HG02852 (cell line): ENCODE results near the gene TRMT112.
"Not testable (repeated sequence)": the region's sequence is repeated elsewhere in the genome, so short reads cannot be mapped to it uniquely, and the experiment has no call there.

ENCODE experiments used
- ATAC-seq: cut with Tn5 transposase; IDR thresholded peaks from one replicate; pipeline ENCODE4 v1.9.1; 2021; ENCODE audit warnings: mild to moderate bottlenecking, moderate library complexity; ENCODE audit not compliant: unreplicated experiment

TRMT112 gene

DNA sequence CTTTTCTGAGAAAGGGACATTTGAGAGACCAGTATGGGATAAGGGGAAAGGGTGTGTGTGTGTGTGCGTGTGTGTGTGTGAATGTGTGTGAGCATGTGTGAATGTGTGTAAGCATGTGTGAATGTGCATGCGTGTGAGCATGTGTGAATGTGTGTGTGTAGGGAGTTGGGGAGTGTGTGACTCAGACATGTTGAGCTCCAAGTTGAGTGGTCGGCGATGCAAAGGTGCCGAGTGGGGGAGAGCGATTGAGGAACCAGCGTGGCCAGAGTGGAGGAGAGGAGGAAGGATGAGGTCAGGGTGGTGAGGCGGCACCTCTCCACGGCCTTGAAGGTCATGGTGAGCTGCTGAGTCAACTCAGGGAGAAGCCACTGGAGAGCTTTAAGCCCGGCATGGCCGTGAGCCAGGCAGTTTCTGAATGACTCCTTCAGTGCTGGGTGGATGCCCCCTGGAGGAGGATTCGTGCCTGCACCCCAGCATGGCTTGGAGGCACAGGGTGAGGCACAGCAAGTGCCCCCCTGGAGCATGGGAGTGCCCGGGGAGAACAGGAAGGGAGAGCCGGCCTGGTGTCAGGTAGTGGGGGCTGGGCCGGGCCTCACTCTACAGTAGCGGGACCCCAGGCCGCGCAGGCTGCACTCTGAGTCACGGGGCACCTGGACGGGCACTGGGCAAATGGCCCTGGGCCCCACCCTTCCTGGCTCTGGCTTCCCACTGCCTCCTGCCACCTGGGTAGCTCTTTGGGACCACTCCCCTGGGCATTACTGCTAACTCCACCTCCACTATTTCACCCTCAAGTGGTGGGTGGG lies 14.4 kb upstream of the TRMT112 start:
- ATAC-seq: no peak

DNA sequence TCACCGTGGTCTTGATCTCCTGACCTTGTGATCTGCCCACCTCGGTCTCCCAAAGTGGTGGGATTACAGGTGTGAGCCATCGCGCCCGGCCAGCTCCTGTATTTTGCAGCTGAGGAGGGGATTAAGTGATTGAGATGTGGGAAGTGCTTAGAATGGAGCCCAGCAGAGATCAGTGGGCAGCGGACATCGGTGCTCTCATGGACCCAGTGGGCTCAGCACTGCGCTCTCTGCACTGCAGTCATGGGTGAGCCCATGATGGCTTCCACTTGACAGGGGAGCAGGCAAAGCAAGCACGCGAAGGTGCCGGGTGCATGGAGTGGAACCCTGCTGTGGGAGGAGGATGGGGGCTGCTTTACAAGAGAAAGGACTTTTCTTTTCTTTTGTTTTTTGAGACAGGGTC lies 13.5 kb upstream of the TRMT112 start:
- ATAC-seq: no peak

DNA sequence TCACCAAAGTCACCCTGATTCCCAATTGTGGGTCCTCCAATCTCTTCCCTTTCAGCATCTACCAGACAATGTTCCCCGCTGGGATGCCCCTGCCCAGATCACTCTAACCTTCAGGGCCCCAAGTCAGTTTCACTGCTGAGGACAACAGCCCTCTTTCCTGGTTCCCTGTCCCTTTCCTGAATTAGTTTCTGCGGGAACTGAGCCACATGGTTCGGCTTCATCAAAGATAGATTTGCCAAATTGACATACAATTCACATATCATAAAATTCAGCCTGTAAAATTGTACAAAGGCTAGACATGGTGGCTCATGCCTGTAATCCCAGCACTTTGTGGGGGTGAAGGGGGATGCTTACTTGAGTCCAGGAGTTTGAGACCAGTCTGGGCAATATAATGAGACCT lies 10.6 kb upstream of the TRMT112 start:
- ATAC-seq: no peak

DNA sequence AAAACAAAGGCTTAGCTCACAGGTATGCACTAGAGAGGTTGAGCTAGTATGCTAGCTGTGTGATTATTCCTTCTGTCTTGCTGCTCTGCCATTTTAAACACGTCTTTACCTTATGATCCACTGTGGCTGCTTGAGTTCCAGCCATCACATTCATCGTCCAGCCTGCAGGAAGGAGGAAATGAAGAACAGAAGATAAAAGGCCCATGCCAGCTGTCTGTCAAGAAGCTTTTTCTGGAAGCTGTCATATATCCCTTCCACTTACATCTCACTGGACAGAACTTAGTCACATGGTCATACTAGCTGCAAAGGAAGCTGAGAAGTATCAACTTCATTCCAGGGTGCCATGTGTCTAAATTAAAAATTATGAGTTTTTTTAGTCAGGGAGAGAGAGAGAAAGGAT lies 10.0 kb upstream of the TRMT112 start:
- ATAC-seq: no peak

DNA sequence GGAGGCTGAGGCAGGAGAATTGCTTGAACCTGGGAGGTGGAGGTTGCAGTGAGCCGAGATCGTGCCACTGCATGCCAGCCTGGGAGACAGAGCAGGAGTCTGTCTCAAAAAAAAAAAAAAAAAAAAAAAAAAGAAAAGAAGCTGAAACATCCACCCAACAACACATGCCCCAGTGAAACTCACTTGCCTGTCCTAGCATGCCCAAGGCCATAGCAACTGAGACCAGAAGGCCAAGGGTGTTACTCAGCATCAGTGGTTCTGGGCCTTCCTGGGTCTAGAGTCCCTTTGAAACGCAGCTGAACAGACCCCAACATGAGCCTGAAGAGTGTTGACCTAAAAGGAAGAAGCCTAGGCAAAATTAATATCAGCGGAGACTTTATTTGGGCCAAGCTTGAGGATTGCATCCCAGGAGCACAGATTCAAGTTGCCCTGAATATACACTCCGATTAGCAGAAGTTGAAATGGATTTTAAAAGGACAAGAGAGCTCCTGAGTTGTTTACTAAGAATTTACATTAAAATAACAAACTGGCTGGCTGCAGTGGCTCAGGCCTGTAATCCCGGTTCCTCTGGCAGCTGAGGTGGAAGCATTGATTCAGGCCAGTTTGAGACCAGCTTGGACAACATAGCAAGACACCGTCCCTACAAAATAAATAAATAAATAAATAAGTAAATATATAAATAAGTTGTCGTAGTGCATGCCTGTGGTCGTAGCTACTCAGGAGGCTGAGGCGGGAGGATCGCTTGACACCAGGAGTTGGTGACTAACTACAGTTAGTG lies 7.5 kb upstream of the TRMT112 start:
- ATAC-seq: no peak

DNA sequence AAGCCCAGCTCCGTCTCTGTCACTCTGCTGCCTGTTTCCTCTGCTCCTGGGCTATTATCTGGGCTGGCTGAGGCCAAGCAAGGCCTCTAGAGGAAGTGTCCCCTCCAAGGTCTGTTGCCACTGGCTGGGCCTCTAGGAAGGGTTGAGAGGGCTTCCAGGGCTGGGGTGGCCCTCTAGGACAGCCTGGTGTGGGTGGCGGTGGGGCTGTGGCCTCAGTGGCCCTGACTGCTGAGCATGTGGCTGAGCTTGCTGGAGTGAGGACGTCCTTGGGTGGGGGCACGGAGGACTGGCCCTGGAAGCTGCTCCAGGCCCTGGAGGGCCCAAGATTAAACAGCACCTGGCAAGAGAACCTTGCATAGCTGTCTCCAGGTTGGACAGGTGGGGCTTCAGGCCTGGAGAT lies 6.6 kb upstream of the TRMT112 start:
- ATAC-seq: not testable (repeated sequence)

DNA sequence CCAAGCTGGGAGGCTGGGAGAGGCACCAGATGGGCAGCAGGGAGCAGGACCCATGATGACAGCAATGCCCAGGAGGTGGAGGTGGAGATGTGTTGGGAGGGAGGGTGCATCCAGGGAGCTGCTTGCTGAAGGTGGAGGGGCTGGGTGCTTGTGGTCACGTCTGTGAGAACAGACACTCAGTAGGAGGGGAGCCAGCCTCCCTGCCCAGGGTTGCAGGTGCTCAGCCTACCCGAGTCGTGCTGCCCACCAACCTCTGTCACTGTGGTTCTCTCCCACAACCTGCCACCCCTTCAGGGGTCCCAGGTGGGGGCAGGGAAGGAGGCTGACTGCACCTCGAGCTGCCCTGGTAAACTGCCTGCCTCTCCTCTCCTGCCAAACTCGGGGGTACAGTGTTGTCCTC lies 6.0 kb upstream of the TRMT112 start:
- ATAC-seq: no peak

DNA sequence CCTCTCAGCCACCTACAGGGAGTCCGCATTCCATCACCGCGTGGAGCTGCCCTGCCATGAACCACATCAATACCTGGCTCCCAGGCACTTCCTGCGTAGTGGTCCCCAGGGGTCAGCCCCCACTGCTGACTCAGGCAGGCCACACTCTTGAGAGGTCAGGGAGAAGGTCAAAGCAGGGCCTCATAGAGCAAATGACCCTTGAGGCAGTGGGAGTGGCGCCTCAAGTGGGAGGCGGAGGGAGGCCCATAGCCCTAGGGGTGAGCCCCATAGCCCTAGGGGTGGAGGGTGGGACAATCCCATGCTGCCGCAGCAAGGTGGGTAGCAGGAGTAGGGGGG lies 5.5 kb upstream of the TRMT112 start:
- no peak for ATAC-seq

DNA sequence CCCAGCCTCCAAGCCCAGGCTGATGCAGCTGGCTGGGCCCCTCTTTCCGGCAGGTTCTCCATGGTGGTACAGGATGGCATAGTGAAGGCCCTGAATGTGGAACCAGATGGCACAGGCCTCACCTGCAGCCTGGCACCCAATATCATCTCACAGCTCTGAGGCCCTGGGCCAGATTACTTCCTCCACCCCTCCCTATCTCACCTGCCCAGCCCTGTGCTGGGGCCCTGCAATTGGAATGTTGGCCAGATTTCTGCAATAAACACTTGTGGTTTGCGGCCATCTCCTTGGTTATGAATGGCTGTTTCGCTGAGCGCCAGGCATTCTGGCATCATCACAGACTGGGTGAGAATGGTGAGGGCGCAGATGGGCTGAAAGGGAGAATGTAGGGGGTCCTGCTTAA lies 4.2 kb upstream of the TRMT112 start:
- ATAC-seq: no peak

DNA sequence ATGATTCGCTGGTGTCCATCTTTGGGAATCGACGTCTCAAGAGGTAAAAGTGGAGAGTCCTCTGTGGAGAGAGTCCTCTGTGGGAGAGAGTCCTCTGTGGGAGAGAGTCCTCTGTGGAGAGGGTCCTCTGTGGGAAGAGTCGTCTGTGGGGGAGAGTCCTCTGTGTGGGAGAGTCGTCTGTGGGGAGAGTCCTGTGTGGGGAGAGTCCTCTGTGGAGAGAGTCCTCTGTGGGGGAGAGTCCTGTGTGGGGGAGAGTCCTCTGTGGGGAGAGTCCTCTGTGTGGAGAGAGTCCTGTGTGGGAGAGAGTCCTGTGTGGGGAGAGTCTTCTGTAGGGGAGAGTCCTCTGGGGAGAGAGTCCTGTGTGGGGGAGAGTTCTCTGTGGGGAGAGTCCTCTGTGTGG lies 3.7 kb upstream of the TRMT112 start:
- ATAC-seq: no peak

DNA sequence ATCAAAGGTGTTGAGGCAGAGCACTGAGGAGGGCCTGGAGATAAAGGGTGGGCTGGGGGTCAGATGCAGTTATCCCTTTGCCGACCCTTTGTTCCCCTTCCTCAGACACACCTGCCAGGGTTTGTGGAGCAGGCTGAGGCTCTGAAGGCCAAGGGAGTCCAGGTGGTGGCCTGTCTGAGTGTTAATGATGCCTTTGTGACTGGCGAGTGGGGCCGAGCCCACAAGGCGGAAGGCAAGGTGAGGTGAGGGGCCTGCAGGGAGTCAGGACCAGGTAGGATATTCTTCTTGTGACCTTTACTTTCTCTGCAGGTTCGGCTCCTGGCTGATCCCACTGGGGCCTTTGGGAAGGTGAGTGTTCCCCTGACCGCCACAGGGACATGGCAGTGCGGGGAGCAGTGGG lies 3.2 kb upstream of the TRMT112 start:
- ATAC-seq: no peak

DNA sequence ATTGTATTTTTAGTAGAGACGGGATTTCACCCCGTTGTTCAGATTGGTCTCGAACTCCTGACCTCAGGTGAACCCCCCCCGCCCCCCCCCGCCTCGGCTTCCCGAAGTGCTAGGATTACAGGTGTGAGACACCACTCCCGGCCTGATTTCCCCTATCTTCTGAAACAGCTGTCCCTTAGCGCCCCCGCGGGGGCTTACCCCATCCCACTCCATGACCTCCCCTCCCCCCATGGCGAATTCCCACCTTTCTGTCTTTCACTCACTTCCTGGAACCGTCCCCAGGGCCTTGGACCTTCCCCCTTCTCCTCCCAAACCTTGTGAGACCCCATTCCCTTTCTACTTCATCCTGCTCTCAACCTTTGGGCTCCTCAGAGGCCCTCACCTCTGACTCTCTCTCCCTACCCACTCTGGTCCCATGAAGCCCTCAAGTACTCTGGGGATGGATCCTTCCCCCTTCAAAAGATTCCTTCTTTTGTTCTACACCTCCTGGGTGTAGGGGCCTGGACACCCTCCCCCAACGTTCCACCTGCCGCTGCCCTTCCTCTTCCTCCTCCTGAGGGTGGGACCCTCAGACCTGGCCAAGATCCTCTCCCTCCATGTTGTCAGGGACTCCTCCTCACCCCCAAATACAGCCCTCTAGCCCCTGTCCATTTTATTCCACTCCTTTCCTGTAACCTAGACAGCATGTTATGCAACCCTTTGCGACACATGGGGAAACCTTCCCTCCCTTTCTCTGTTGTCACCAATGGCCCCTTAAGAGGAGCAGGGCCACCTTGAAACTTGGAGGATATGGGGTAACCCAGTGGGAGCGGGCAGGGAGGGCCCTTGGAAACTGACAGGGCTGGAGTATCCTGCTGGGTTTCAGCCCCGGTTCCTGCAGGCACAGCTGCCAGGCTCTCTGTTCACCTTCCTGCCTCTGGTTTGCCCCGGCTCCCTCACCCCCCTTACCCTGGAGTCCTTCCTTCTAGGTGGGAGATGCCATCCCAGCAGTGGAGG lies 1.7 kb upstream of the TRMT112 start:
- no peak for ATAC-seq

DNA sequence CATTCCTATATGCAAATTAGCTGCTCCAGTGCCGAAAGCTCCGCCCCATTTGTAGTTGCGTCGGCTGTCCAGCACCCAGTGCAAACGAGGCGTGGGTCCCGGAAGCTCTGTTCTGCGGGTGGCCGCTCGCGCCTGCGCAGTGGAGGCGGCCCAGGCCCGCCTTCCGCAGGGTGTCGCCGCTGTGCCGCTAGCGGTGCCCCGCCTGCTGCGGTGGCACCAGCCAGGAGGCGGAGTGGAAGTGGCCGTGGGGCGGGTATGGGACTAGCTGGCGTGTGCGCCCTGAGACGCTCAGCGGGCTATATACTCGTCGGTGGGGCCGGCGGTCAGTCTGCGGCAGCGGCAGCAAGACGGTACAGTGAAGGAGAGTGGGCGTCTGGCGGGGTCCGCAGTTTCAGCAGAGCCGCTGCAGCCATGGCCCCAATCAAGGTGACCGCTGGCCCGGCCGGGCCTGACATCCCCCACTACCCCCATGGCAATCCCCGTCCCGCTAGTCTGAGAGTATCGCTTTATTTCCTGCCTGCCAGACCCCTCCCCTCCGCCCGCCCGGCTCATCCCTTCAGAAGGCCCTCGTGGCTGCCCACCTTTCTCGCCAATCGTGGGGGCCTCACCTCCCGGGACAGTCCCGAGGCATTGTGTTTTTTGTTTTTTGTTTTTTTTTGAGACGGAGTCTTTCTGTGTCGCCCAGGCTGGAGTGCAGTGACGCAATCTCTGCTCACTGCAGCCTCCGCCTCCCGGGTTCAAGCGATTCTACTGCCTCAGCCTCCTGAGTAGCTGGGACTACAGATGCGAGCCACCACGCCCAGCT lies 804 bp upstream of the TRMT112 start, which contains the start of gene PRDX5:
Gene PRDX5, plus strand, starts transcription at position 161 of the 805 bp plus-strand sequence. Its CDS starts 95 bp downstream, at position 256.
- peak; percentile 74 for ATAC-seq

DNA sequence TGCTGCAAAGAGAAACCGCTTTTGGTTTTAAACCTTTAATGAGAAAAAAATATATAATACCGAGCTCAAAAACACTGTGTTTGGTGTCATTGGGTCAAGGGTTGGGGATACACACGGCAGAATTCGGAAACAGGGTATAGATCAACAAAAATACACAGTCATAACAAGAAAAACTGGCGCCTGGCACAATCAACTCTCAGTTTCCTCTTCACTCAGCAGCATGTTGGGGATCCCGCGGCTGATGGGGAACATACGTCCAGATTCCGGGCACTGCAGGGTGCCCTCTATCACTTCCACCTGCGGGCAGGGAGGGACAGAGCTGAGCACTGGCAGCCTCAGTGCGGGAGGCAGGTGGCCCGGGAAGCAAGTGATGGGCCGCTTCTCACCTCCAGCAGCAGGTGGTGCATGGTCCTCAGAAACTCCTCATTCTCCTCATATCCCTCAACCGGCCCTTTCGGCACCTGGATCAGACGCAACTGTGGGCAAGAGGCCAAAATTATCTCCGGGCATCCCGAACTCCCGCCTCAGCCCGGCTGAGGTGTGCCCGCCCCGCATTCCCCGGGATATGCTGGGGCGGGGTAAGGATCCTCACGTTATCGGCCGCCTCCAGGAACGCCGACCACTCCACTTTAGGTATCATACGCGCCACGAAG lies 561 bp downstream of the TRMT112 start:
- ATAC-seq: no peak

DNA sequence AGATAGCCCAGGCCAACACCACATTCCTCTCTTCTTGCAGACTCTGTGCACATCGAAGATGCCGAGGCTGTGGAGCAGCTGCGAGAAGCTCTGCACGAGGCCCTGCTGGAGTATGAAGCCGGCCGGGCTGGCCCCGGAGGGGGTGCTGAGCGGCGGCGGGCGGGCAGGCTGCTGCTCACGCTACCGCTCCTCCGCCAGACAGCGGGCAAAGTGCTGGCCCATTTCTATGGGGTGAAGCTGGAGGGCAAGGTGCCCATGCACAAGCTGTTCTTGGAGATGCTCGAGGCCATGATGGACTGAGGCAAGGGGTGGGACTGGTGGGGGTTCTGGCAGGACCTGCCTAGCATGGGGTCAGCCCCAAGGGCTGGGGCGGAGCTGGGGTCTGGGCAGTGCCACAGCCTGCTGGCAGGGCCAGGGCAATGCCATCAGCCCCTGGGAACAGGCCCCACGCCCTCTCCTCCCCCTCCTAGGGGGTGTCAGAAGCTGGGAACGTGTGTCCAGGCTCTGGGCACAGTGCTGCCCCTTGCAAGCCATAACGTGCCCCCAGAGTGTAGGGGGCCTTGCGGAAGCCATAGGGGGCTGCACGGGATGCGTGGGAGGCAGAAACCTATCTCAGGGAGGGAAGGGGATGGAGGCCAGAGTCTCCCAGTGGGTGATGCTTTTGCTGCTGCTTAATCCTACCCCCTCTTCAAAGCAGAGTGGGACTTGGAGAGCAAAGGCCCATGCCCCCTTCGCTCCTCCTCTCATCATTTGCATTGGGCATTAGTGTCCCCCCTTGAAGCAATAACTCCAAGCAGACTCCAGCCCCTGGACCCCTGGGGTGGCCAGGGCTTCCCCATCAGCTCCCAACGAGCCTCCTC lies 1.5 kb downstream of the TRMT112 start:
- not testable (repeated sequence) for ATAC-seq

DNA sequence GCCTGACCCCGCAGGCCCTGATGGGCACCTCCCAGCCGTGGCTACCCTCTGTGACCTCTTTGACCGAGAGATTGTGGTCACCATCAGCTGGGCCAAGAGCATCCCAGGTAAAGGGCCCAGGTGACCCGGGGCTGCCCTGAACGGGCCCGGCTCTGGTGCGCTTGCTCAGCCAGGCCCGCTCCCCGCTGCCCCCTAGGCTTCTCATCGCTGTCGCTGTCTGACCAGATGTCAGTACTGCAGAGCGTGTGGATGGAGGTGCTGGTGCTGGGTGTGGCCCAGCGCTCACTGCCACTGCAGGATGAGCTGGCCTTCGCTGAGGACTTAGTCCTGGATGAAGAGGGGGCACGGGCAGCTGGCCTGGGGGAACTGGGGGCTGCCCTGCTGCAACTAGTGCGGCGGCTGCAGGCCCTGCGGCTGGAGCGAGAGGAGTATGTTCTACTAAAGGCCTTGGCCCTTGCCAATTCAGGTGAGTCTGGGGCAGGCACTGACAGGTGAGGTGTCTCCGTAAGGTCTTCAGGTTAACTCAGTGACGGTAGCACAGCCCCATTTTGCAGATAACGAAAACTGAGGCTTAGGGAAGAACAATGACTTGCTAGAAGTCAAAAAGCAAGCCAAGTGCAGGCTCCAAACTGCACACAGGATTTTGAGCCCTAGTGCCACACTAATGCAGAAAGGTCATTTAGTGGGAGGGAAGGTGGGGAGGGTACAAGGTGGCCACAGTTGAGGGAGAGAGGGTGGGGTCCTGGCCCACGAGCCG lies 2.4 kb downstream of the TRMT112 start:
- no peak for ATAC-seq

DNA sequence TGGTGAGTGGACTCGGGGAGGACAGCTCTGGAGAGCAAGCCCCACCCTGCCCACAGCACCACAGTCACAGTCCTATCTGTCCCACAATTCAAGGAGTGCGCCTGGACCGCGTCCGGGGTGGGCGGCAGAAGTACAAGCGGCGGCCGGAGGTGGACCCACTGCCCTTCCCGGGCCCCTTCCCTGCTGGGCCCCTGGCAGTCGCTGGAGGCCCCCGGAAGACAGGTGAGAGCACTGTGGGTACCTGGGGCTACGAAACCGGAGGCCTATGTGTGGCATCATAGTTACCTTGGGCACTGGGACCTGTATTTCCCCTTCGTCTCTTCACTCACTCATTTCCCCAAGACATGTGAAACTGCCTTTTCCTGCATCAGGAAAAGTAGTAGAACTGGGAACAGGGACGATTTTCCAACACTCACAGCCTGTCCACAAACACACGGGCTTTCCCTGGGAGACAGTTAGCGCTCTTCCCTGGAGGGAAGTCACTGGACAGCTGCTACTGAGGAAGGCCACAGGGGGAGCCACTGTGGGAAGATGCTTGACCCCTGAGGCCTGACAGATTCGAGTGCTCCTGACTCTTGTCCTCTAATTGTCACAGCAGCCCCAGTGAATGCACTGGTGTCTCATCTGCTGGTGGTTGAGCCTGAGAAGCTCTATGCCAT lies 3.1 kb downstream of the TRMT112 start:
- ATAC-seq: no peak
